ENCODE results near the gene GHSR. TPM values are rescaled to one million over a fixed set of nuclear protein-coding genes. Genes with fewer than 3 reads are reported as not detected.

The GHSR gene
- total RNA-seq, 2 donors from 2014 or later: not detected

DNA sequence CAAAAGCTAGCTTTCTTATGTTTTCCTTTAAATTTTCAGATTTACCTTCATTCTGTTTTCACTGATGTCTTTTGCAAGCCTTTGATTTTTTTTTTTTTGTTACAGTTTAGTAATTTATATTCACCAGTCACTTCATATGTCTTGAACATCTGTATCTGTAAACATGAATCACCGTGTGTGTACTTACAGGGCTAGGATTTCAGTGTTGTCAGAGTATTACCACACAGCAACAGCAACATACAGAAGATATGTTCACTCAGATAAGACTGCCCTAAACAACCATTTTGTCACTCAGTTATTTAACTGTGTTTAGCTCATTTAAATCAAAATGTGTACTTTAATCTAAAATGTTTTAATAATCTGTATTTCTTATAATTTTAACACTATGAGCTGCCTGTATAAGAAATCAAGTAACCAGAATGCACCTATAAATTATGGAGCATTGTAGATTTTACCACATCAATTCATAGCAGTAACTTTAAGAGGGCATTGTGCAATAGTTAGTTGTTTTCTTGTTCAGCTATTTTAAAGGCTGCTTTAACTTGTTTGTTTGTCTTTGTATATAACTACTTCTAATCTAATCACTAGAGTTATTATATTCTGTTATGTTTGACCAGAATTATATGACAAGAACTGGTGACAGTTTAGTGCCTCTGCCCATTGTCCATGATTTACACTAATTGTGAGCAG is 50.4 kb downstream of the GHSR start:
- peaks cover 10 to 15% of the 10 kb centered on the region in 2 donors for H3K36me3 Mint-ChIP-seq
- peak overlapping the region in 1 of 2 donors; percentile 39 for H3K27ac Mint-ChIP-seq
- ATAC-seq (no peak), DNase-seq (ENCODE audit: low spot score in 2 of 2) (no peak)
- H3K9me3 Mint-ChIP-seq: peaks cover 7 to 11% of the 10 kb centered on the region in 2 donors

DNA sequence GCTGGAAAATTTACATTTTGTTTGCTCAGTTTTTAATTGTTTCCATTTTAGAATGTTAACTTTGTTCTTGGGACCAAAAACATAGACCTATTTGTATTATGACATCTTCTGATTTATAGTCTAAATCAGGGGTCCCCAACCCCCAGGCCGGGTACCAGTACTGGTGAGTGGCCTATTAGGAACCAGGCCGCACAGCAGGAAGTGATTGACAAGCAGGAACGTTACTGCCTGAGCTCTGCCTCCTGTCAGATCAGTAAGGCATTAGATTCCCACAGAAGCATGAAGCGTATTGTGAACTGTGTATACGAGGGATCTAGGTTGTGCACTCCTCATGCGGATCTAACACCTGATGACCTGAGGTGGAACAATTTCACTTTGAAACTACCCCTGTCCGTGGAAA is 51.9 kb downstream of the GHSR start:
- no peak overlapping the region for H3K27ac Mint-ChIP-seq
- ATAC-seq: no peak
- peaks cover 3 to 11% of the 10 kb centered on the region in 2 donors for H3K36me3 Mint-ChIP-seq
- peaks cover 1 to 3% of the 10 kb centered on the region in 2 donors for H3K9me3 Mint-ChIP-seq
- no peak for DNase-seq (ENCODE audit: low spot score in 2 of 2)

DNA sequence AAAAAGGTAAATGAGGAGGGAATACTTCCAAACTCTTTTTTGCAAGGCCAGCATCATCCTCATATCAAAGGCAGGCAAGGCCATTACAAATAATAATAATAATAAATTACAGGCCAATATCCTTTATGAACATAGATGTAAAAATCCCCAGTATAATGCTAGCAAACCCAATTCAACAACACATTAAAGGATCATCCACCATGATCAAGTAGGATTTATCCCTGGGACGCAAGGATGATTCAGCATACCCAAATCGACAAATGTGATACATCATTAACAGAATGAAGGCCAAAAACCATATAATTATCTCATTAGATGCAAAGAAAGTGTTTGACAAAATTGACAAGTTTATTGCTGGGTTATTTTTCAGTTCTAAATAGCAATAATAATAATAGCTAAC is 53.6 kb downstream of the GHSR start:
- Mint-ChIP-seq H3K9me3 (no peaks in the 10 kb centered on the region), H3K27ac (no peak overlapping the region), H3K36me3 (peaks cover 0 to 8% of the 10 kb centered on the region in 2 donors)
- ATAC-seq (no peak), DNase-seq (ENCODE audit: low spot score in 2 of 2) (no peak)

Other genes with a start within 250 kb of the GHSR start
- gene TNFSF10, start 75.0 kb upstream of the GHSR start, total RNA-seq: 10 to 100 TPM; 32.7 to 99.9 TPM